GM13977 (cell line): ENCODE results near the gene IL22RA2.

Source experiments
- DNase-seq: peaks from one replicate; pipeline ENCODE4 v3.0.0; 2012; ENCODE audit warnings: low spot score
- CTCF ChIP-seq: IDR thresholded peaks from 2 replicates; pipeline ENCODE4 v1.5.1; 2012; ENCODE audit warnings: mild to moderate bottlenecking, control low read depth; ENCODE audit not compliant: insufficient read depth; ENCODE audit errors: extremely low read depth, missing control alignments
- in situ Hi-C: fragments of 300-500 bp; cut with MboI; formaldehyde crosslinking; loops from one replicate; pipeline ENCODE4 v1.12.0; 2022; ENCODE audit warnings: low sequenced_read_pairs, low pct_unique_long_range_greater_than_20kb, mixed read lengths, inconsistent platforms; ENCODE audit not compliant: unreplicated experiment

Gene IL22RA2

GRCh38 chr6:137122612-137123011 lies 50.8 kb downstream of the IL22RA2 start:
- TF ChIP-seq CTCF, result no peak
- DNase-seq, result peak; percentile 26
- in situ Hi-C loops, result no loop called here

GRCh38 chr6:137121401-137121997 lies 51.9 kb downstream of the IL22RA2 start:
- in situ Hi-C loops, result no loop called here
- no peak for TF ChIP-seq CTCF
- no peak for DNase-seq

DNA sequence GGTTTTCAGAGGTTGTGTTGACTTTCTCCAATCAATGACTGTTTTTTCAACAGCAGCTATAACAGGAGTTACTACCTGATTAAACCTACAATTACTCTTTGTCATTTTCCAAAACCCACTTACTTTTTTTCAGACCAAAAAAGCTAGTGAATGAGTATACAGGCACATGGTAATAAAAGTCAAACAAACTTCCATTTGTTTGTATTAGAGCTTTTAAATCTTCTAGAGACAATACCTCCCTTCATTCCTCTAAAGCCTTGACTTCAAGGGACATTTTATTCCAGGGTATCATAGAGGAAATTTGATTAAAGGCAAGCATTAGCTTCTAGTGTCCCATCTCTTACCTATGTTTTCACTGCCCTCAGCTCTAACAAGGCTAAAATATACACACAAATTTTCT lies 52.7 kb downstream of the IL22RA2 start:
- no peak for TF ChIP-seq CTCF
- no peak for DNase-seq
- in situ Hi-C loops, result no loop called here

DNA sequence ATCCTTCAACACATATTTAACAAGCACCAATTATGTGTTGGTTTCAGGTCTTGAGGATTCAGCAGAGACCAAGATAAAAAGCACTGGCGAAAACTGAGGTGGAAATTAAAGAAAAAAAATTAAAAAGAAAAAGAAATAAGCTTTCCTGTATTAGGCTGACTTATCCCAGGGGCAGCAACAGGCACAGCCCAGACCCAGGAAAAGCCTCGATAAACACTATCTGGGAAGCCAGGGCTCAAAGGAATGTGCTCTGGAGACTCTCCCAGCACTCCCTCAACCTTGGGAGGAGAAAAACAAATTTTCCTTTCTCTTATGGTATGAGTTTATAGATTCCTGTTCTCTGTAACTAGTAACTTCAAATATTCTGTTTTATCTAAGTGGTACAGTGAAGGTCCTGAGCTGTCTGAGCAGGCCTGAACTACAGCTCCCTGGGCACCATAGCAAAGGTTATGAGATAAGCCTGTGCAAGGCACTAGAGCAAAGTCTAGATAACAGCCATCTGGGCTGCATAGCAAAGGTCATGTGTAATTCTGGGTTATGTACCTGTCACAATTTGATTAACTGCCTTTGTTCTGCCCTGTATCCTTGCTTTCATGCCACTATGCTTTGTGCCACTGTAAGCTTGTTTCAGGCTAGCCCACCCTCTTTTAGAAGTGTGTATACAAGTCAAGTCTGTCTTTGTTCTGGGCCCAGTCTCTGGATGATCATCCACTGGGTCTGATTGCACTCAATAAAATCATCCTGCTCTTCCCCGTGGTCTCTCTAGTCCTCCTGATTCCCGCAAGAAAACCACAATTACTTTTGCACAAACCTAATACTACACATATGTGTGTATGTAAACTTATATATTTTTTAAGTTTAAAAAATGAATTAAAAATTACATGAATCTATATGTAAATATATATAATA lies 54.0 kb downstream of the IL22RA2 start:
- in situ Hi-C loops, result no loop called here
- no peak for TF ChIP-seq CTCF
- no peak for DNase-seq

DNA sequence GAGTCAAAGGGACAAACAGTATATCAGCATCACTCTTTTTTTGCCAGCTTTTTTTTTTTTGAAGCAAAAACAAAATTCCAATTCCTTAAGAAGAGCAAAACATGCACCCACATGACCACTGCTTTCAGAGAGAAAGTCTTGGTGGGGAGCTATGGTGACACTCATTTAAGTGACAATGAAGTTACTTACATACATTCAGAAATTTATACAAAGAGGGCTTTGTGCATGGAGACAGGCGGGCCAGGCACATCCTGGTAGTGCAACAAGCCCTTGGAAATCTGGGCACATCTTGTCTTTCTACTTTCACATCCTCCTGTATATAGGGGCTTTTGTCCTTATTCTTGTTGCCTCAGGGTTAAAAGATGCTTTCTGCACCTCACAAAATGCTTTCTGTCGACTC lies 55.9 kb downstream of the IL22RA2 start:
- no peak for TF ChIP-seq CTCF

DNA sequence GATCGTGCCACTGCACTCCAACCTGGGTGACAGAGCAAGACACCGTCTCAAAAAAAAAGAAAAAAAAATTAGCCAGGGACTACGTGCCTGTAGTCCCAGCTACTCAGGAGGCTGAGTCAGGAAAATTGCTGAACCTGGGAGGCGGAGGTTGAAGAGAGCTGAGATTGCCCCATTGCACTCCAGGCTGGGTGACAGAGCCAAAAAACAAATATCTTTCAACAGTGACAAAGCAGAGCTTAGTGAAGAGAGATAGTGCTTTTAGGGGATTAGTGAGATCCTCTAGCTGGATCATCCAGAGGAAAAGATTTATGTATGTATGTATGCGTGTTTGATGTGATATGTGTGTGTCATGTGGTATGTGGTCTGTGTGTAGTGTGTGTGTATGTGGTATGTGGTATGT lies 56.6 kb downstream of the IL22RA2 start:
- in situ Hi-C loops, result no loop called here

More for the DNA sequence above, 55.9 kb downstream of the IL22RA2 start:
- no peak for DNase-seq
- in situ Hi-C loops, result no loop called here

More for the DNA sequence above, 56.6 kb downstream of the IL22RA2 start:
- TF ChIP-seq CTCF, result no peak
- no peak for DNase-seq
